ENCODE measurements around the gene ALPK1.

- TF ChIP-seq TAF1 (IDR thresholded peaks at IDR 0.05; ENCODE audit: low read depth, low read length) (no peak), POLR2A (IDR thresholded peaks at IDR 0.05; ENCODE audit: low read depth, low read length) (no peak), SPI1 (IDR thresholded peaks at IDR 0.05; ENCODE audit: low read depth, low read length) (no peak)
Measured at GRCh38 chr4:112270051-112270450, 27.1 kb upstream of the ALPK1 start.
